ENCODE results near the gene DHX29.
A peak's percentile ranks its signal among the peaks of the same experiment; 100 is the strongest.

The DHX29 gene

DNA sequence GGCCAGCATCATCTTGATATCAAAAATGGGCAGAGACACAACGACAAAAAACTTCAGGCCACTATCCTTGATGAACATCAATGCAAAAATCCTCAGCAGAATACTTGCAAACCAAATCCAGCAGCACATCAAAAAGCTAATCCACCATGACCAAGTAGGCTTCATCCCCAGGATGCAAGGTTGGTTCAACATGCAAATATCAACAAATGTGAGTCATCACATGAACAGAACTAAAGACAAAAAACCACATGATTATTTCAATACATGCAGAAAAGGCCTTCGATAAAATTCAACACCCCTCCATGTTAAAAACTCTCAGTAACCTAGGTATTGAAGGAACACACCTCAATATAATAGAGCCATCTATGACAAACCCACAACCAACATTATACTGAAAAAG, 8.8 kb upstream of the DHX29 start:
- DNase-seq: no peak

DNA sequence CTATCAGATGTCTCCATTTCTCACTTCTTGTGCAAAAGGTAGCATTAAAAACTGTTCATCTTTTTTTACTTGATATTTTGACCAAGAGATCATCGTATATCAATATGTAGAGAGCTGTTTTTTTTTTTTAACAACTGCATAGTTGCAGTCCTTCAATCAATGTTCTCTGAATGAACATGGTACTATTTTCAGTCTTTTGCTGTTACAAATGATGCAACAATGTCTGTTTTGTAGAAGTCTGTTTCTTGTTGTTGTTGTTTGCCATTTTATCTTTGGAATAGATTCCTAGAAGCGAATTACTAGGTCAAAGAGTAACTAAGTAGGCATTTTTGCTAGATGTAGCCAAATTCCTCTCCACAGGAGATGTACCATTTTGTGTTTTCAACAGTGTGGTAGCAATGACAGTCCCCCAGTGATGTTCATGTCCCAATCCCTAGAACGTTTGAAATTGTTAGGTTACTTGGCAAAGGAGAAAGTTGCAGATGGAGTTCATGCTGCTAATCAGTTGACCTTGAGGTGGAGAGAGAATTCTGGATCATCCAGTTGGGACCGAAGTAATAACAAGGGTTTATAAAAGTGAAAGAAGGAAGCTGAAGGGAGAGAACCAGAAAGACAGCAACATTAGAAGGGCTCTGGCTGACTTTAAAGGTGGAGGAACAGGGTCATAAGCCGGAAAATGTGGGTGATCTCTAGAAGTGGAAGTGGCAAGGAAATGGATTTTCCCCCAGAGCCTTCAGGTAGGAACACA, 6.5 kb upstream of the DHX29 start:
- DNase-seq: no peak

DNA sequence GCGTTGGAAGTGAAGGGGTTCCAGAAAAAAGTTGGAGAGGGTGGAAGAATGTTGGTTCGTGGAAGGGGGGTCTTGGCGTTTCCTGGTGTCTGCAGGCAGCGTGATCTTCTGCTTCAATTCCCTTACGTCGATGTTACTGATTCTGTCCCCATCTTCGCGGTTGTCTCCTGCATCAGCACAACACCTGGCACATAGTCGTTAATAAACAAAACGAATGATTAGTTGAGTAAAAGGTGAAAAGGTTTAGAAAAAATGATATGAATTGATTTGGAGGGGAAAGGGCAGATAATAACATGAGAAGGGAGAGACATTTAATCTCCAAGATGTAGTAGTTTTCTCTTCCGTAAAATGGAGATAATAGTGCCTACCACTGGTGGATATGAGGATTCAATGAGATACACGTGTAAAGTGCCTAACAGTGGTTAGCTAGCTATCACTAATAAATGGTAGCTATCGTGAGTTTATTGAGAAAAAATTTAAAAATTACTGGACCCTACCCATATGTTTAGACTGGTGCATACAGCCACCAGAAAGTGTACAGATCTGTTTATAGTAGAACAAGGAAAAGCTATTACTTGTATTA, 851 bp upstream of the DHX29 start:
- peak; percentile 9 to 19 for DNase-seq

DNA sequence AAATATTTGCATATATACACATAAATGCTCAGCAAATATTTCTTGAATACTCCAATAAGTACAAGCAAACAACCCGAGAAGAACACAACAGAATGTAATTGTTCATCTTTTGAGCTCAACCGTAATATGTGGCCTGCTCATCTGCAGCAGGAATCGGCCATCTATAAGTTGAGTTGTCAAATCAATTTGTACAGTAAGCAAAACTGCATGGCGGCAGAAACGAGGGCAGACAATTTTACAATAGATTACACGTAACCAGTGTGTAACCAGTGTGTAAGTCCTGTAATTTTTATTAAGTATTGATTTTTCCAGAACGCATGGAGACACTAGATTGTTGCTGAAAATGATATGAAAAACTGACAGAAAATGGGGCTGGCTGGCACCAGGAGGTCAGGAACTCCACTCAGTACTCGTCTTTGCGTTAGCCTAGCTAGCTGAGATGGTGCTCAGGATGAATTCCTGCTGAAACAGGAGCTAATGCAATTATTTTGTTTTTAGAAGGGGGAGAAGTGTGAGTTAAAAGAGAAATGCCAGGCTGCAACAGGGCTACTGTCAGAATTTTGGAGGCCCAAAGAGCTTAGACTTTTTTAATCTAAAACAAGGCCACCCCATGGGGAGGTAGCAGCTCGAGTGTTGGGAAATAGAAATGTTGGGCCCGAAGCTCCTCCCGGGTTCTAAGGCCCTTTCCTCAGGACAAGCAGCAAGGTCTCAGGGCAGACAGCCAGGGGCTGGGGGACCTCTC, 682 bp downstream of the DHX29 start:
- DNase-seq: no peak

DNA sequence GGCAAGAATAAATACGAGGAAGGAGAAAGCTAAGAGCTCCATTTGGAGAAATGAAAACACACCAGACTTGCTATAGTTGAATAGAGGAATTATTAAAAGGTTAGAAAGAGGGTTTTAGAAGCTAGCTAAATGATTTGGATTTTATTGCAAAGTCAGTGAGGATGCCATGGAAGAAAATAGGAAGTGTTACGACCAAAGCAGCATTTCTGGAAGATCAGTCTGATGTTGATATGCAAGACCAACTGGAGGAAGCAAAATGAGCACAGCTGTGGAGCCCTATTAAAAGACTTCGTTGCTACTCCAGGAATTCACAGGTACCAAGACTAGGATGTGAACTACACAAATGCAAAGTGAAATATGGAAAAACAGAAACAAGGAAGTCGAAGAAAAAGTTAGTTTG, 2.1 kb downstream of the DHX29 start:
- DNase-seq: no peak

DNA sequence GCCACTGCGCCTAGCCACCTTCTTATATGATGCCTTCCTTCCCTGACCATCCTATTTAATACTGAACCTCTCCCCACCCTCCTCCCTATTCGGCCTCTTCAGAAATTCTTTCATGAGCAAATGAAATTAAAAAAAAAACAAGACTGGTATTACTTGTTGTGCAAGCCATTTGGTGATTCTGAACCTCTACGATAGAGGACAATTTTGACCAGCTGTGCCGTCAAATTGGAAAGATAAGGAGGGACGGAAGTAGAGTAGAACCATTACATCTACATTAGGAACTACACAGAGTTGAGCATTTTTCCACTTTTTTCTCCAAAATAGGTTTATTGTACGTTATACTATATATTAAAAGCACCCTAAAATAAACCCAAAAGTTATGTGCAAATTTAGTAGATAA, 2.9 kb downstream of the DHX29 start:
- DNase-seq: no peak

DNA sequence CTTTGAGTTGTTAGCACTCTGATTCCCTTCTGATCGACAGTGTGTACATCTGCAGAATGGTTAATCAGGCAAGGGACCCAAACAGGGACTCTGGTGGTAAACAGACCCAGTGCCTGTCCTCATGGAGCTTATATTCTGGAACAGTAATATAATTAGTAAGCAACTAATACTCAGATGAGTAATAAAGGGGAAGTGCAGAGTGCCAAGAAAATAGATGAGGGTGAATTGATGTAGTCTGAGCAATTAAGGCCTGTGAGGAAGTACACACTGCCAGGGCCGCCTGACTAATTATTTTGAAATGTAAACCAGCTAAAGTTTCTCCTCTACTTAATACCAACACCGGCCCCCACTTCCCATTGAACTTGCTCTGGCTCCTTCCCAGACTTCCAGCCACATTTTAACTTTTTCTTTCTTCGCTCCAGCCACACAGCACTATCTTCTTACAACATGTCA, 4.2 kb downstream of the DHX29 start:
- no peak for DNase-seq

DNA sequence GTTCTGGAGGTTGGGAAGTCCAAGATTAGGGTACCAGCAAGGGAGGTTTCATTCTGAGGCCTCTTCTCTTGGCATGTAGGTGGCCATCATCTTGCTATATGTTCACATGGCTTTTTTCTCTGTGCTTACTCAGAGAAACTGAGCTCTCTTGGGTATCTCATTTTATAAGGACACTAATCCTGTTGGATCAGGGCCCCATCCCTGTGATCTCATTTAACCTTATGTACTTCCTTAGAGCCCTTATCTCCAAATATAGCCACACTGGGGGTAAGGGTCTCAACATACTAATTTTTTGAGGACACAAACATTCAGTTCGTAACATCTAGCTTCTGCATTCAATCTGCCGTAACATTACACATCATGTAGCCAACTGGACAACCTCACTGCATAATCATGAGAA, 6.6 kb downstream of the DHX29 start:
- no peak for DNase-seq

DNA sequence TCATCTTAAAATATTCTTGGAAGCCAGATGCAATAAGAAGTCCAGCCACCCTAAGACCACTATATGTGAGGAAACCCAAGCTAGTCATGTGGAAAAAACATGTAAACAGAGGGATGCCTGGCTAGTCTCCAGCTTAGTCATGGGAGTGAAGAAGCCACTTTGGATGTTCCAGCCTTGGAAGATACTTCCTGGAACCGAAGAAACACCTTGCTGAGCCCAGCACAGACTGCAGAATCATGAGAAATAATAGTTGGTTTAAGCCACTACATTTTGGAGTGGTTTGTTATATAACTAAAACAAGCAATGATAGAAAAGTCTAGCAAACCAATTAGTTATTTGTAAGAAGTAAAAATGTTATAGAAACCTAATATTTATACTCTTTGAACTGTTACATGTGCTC, 12.6 kb downstream of the DHX29 start:
- no peak for DNase-seq

DNA sequence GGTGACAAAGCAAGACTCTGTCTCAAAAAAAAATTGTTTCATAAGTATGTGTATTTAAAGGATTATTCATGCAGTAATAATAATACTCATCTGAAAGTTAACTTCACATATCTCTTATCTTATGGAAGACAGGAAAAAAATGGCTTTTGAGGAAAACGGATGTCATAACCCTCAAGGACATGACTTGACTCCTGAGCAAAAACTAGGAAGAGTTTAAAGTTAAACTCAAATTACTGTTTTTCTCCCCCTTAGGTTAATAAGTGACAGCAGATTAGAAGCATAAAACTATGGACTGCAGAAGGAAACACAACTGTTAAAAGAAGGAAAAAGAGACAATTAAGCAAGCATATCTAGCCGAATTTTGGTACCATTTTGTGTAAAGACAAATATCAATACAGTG, 16.5 kb downstream of the DHX29 start:
- no peak for DNase-seq

DNA sequence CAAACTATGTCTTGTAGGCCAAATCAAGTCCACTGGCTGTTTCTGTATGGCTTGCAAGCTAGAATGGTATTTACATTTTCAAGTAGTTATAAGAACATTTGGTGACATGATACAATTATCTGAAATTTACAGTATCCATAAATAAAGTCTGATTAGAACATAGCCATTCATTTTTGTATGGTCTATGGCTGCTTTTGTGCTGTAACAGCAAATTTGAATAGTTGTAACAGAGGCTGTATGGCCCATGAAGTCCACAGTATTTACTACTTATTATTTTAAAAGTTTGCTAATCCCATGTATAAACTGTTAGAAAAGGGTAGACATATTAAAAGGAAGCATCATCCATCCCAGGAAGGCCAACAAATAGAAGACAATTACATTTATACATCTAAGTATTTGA, 17.7 kb downstream of the DHX29 start:
- DNase-seq: no peak

DNA sequence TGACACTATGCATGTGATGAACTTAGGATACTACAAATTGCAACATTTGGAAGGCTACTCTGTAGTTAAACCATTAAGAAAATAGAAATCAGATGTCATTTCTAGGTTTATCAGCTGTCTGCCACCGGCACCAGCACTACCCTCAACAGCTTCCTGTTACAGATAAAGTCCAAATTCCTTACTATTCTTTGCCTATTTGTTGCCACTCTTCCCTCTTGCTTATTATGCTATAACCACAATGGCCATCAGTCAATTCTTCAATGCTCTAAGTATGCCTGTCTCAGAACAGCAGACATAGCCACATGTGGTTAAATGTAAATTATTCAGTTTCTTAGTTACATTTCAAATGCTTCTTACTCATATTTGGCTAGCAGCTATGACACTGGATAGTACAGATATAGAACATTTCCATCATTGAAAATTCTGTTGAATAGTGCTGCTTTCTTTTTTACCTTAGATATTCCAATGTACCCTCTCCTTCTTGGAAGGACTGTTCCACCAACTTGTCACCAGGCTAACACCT, 21.0 kb downstream of the DHX29 start:
- DNase-seq: no peak

DNA sequence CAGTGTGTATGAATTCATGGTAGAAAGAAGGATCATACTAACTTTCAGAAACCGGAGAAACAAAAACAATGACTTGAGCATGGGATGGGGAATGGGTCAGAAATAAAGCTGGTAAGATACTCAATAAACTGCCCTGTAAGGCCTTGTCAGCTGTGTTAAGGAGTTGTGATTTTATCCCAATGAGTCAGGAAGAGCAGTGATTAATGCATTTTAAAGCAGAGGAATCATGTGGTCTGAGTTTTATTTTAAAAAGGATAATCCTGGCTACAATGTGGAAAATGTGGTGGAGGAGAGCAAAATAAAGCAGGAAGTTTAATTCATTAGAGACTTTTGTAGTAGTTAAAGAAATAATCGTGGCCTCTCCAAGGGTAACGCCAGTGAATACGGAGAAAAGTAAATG, 28.7 kb downstream of the DHX29 start:
- no peak for DNase-seq

DNA sequence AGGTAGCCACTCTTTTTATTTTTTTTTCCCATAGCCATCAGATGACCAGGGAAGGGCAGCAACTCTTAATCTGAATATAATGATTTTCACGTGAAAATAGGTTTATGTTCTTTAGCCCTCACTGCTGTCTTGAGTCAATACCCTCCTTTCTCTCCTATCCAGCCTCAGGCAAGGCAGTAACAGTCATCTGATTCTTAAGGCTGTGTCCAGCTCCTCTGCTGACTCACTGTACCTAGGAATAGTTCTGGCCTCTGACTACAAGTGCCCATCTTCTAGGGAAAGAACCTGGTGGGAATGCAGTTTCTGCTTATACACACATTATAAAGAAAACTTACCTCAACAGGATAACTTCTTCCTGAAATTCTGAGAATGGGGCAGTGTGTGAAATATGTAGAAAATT, 30.7 kb downstream of the DHX29 start:
- no peak for DNase-seq

DNA sequence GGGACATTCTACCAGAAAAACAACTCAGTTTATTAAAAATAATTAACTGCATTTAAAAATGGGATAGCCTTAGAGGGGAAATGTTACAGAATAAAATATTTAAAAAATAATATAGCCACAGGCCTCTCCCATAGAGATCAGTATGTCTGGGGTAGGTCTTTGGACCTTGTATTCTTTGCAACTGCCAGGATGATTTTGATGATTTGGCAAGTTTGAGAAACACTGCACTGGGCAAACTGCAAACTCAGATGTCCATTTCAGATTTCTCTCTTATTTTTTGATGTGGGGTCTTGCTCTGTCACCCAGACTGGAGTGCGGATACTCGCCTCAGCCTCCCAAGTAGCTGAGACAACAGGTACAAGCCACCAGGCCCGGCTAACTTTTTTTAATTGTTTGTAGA, 49.2 kb downstream of the DHX29 start:
- DNase-seq: no peak

DNA sequence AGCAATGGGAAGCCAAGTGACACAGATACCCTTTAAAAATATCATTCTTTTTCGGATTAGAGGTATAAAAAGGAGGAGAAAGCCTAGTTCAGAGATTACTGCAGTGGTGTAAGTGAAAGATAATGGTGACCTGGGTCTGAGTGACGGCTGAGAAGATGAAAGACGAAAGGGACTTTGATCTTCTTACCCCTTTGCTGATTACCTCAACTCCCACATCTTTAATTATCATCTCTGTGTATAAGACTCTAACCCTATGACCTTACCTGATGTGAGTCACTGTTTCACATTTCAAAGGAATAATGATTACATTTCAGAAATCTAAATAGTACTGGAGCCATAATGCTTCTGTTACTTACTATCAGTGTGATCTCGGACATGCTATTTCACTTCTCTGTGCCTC, 52.7 kb downstream of the DHX29 start:
- DNase-seq: no peak

DNA sequence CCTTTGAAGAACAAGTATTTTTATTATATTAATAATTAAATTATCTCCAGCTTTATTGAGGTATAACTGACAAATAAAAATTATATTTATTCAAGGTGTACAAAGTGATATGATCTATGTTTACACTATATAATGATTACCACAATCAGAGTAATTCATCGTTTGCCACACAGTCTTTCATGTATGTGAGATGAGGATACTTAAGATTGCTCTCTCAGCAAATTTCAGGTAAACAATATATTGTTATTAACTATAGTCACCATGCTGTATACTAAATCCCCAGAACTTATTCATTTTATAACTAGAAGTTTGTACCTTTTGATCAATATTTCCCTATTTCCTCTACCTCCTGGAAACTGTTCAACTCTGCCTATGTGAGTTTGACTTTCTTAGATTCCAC, 57.4 kb downstream of the DHX29 start:
- no peak for DNase-seq

DNA sequence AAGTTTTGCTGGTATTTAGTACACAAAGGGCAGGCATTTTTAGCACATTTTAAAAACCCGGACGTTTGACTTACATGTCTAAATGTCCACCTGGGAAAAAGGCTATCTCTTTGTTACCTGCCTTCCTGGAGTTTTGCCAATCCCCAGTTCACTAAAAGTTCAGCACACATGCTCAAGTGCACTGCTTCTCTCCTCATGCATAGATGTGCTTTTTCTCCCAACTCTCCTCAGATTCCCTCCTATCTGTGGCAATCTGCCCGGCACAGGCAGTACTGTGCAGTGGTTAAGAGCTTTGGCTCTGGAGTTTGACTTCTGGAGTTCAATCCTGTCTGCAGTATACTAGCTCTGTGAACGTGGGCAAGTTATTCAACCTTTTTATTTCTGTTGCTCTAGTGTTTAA, 65.7 kb downstream of the DHX29 start:
- DNase-seq: no peak

DNA sequence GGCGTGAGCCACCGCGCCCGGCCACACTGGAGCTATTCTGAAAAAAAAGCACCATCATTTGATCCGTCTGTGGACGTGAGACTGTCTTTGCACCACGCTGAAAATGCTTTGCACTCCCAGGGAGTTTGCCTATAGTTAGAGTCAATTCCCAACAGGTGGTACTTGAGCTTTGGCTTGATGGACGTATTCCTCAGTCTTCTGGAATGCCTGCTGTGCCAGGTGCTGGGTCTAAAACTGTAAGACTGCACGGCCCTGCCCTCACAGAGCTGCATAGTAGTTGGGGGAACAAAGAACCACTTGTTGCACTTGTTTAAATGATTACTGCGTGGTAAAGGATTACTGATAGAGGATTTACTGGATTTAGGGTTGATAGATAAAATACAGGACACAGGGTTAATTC, 70.7 kb downstream of the DHX29 start:
- no peak for DNase-seq

DNA sequence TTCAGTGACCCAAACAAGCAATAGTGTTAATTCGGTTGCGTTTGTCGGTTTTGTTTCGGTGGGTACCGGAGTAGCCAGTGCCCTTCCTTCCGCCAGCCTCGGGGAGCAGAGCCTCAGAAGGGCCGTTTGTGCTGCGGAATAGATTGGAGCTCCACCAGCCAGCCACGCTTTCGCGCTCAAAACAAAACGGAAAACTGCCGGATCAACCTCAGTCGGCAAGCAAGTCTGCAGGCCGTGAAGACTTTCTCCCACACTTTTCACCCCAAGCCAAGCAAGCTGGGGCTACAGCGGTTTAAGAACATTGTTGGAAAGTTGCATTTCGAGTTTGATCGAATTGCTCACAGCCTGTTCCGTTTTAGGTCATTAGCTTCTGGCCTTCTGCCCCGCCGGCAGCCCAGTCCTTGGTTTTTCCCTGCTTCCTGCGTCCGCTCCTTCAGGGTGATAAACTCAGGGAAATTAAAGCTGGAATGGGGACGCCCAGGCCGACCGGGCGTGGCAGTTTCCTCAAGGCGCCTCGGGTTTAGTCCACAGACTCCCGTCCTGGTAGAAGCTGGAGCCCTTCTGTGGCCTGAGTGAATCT, 73.3 kb downstream of the DHX29 start:
- no peak for DNase-seq

DNA sequence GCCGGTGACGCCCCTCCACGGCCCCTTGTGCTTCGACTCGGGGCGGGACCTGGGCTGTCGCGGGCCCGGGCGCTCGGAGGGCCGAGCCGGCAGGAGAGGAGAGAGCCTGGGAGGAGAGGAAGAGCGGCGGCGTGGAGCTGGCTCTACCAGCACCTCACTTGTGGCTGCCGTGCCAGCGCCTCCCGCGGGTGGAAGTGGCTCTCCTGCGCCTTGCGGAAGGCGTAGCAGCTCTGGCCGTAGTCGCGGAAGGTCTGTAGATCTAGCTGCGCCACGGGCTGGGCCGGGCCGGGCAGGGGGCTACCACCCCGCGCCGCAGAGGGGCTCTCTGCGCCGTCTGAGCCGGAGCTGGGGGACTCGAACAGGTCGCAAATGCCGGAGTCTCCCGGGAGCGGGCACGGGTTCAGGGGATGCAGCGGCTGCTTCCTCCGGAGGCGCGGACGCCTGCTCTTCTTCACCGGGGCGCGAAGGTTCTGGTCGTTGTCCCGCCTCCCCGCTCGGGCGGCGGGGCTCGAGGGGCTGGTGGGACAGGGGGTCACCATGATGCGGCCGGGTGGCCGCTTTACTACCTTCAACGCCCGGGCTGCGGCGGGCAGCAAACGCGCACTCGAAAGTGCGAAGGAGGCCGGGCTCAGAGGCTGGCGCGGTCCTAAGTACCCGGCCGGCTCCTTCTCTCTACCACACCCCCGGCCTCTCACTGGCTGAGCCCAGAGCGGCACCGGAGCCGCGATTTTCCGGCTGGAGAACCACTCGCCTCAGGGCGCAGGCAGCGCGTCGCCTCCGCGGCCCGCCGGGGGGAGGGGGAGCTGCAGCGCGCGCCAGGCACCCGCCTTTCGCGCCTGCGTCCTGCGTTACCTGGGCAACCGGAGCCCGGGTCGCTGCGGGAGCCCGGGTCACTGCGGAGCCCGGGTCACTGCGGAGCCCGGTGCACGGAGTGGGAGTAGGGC, 74.2 kb downstream of the DHX29 start, which contains the start of gene CCNO:
CCNO (minus strand) TSS at position 624 of the 944 bp plus-strand sequence; CDS start at position 539, 85 bp downstream.
- DNase-seq: peak; percentile 66 to 74

DNA sequence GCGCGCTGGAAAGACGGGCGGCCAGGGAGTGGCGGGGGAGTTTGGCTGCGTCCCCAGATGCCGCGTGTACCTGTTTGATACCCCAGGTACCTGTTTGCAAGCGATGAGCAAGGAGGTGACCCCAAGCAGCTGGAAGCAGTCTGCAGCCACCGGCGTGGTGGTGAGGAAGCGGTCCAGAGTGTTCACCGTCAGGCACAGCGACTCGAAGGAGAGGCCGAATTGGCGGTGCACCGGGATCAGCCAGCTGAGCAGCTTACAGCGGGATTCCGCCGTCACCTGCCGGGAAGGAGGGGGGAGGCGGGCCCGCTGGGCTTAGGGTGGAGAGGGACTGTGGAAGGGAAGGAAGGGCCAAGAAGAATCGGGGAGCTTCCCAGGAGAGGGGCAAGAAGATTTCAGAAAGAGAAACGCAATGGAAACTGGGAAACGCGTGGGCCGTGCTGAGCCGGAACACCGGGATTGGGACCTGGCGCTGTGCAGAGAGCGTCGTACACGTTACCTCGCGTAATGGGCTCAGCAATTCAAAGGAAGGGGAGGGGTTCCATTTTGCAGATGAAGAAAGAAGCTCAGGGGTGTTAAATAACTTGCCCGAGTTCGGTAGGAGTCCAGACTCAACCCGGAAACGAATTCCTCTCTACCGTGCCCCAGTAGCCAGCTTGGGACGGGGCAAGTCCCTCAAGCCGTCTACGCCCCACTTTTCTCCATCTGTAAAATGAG, 75.1 kb downstream of the DHX29 start:
- DNase-seq: no peak

Measured in activated CD4-positive, alpha-beta T cell treated with anti-CD3 and anti-CD28 coated beads, Interleukin-2, amount 50 U/mL, for 48 hours (primary cell).